NCI-H2227 (cell line): ENCODE results near the gene KHDC4.
"Not testable (repeated sequence)": the region's sequence is repeated elsewhere in the genome, so short reads cannot be mapped to it uniquely, and the experiment has no call there.

ENCODE experiments used
- DNase-seq: peaks from one replicate; lab custom pipeline; 2025; ENCODE audit not compliant: unreplicated experiment; lab: John Stamatoyannopoulos, UW

KHDC4 gene

DNA sequence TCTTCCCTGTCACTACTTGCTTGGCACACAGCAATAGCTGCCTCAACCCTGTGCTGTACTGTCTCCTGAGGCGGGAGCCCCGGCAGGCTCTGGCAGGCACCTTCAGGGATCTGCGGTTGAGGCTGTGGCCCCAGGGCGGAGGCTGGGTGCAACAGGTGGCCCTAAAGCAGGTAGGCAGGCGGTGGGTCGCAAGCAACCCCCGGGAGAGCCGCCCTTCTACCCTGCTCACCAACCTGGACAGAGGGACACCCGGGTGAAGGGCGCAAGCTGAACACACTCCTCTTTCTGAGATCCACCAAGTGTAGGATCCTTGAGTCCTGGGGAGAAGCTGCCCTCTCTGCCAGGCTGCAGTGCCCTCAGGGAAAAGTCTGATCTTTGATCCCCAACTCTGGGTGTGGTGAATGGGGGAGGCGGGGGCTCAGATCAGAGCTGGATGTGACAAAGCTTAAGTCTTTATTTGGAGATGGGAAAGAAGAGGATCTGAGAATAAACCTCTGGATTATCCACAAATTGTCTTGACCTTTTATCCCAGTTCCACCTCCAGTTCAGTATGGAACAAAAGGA lies 8.4 kb upstream of the KHDC4 start:
- no peak for DNase-seq

DNA sequence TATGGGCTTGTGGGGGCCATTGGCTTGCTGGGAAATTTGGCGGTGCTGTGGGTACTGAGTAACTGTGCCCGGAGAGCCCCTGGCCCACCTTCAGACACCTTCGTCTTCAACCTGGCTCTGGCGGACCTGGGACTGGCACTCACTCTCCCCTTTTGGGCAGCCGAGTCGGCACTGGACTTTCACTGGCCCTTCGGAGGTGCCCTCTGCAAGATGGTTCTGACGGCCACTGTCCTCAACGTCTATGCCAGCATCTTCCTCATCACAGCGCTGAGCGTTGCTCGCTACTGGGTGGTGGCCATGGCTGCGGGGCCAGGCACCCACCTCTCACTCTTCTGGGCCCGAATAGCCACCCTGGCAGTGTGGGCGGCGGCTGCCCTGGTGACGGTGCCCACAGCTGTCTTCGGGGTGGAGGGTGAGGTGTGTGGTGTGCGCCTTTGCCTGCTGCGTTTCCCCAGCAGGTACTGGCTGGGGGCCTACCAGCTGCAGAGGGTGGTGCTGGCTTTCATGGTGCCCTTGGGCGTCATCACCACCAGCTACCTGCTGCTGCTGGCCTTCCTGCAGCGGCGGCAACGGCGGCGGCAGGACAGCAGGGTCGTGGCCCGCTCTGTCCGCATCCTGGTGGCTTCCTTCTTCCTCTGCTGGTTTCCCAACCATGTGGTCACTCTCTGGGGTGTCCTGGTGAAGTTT lies 7.8 kb upstream of the KHDC4 start:
- DNase-seq: no peak

DNA sequence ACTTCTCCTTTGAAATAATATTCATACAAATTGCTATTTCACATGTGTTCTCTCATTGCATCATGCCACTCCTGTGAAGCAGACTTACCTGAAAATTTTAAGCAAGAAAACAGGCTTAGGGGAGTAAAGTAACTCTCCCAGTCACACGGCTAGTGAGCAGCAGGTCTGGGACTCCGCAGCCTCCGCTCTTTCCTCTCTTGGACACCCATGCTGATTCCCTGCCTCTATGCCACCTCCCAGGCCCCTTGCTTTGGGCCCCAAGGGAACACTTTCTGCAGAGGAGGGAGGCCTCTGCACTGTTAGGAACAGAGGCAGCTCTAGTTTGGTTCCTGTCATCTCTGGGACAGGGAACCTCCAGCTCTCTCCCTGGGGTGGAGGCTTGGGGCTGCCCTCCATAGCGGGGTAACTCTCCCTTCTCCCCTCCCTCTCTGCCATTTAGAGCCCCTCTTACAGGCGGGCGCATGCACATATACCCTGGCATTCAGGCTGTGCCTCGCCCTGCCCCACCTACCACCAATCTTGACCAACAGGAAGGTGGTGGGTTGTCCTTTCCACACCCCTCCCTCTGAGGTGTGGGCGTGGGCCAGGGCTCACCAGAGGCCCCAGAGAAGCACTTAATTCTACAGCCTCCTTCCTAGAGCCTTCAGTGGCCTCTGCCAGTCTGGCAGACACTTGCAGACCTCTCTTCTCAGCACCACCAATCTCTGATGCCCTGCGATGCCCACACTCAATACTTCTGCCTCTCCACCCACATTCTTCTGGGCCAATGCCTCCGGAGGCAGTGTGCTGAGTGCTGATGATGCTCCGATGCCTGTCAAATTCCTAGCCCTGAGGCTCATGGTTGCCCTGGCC lies 7.0 kb upstream of the KHDC4 start, which contains the start of gene RXFP4:
Gene RXFP4 (plus strand): TSS at position 646 of the 852 bp plus-strand sequence. CDS start 72 bp downstream, at position 718.
- DNase-seq: peak; percentile 23

DNA sequence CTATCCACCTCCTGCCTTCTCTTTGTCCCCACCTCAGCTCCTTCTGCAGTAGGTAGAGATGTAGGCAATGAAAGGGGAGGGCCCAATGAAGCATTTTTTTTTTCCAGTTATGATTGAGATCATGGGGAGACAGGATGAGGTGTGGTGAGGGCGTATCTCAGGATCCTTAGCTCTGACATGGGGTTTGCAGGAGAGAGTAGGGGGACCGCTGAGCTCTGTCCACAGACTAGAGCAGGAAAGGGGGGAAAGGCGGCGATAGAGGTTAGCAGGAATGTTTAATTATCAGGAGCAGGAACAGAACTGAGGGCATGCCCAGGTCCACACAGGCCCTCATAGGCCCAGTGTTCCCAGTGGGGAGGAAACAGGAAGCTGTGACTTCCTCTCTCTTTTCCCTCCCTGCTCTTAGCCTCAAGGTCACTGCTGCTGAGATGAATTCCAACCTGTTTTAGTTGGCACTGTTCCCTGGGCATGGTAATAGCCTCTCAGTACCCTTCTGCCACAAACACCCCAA lies 6.3 kb upstream of the KHDC4 start:
- no peak for DNase-seq

DNA sequence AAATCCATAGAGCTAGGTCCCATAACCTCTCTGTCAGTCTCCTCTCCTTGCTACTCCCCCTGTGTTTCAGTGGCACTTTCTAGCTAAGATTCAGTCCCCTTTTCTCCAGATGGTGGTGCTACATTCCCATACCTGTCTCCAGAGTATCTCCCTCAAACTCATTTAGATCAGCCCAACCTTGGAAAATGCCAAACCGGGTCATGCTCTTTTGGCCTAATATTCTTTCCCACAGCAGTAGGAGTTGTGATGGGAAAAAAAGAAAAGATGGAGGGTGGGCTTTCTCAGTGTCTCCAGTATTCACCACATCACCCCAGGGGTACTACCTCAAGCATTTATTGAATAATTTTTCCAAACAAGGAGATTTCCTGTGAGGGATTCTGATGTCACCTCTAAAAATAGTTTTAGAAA lies 4.0 kb upstream of the KHDC4 start:
- DNase-seq: peak; percentile 67

DNA sequence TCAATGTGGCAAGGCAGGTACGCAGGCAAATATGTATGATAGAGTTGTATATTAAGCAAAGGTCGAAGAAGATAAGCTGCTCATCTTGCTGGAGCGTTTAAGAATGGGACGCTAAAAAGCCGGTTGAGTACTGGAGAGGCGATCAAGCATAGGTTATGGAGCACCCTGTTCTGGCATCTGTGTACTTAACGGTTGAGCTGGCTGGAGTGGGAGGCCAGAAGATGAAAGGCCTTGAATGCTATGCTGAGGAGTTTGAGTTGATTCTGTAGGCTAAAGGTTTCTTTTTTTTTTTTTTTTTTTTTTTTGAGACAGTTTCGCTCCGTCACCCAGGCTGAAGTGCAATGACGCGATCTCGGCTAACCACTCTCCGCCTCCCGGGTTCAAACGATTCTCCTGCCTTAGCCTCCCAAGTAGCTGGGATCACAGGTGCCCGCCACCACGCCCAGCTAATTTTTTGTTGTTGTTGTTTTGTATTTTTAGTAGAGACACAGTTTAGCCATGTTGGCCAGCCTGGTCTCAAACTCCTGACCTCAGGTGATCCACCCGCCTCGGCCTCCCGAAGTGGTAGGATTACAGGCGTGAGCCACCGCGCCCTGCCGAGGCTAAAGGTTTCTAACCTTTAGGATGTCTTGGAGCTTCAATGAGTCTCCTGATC lies 850 bp upstream of the KHDC4 start:
- DNase-seq: peak; percentile 58

DNA sequence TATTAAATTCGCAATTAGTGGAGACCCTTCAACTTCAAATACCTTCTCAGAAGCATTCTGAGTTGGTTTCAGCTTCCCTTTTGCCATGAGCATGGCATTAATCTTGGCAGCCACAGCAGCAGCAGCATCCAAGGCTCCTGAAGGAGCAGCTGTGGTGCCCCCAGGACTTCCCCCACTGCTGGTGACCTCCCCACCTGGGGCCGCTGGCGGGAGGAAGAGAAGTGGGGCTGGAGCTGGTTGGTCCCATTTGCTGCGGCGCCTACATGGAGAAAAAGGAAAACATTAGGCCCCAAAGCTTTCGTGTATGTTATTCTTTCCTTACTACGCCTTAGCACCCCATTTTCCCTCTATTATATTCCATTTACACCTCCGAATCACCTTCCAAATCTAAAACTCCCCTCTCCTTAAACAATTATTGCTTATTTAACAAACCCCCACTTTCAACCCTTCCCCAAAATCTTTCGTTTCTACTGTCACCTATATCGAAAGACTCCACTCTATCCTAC lies 569 bp downstream of the KHDC4 start:
- DNase-seq: peak; percentile 33

DNA sequence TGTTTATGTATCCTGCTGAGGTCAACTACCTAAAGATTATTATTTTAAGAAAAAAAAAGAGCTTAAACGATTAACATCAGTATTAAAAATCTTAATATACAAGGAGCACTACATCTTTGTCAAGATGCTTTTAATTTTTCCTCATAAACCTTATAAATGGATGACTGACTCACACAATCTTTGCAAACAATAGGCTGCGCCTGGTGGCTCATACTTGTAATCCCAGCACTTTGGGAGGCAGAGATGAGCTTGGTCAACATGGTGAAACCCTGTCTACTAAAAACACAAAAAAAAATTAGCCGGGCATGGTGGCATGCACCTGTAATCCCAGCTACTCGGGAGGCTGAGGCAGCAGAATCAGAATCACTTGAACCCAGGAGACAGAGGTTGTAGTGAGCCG lies 1.7 kb downstream of the KHDC4 start:
- DNase-seq: no peak

DNA sequence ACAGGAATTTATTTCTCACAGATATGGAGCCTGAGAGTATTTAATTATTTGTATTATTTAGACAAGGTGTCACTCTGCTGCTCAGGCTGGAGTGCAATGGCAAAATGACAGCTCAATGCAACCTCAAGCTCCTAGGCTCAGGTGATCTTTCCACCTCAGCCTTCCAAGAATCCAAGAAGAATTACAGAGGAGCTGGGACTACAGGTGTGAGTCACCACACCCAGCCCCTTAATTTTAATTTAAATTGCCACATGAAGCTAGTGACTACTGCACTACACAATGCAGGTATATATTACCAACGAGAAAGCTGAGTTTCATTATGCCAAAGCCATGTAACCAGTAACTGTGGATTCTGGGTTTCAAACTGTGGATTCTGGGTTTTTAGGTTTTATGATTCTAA lies 2.1 kb downstream of the KHDC4 start:
- DNase-seq: no peak

DNA sequence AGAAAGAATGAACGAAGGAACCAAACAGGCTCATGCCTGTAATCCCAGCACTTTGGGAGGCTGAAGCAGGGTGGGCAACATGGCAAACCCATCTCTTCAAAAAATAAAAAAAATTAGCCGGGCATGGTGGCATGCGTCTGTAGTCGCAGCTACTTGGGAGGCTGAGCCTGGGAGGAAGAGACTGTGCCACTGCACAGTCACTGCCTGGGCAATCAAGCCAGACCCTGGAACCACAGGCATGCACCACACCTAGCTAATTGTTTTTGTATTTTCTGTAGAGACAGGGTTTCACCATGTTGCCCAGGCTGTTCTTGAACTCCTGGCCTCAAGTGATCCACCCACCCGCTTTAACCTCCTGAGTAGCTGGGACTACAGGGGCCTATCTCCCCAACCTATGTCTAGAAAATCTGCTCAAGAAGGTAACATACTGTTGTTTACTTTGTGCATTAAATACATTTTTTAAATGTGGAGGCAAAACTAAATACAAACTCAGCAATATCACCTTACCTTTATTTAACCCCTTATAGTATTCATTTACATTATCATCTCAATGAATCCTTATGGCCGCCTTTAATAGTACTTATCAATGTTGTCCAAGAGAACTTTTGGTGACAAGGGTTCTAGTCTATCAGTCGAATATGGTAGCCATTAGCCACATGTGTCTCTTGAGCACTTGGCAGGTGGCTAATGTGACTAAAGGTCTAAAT lies 2.7 kb downstream of the KHDC4 start:
- no peak for DNase-seq

DNA sequence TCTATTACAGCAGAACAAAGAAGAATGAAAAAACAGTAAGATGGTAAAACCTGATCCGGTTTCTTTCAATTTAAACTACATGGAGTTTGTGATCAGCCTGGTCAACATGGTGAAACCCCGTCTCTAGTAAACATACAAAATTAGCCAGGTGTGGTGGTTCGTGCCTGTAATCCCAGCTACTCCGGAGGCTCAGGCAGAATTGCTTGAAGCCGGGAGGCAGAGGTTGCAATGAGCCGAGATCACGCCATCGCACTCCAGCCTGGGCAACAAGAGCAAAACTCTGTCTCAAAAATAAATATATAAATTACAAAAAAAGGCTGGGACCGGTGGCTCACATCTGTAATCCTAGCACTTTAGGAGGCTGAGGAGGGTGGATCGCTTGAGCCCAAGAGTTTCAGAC lies 3.5 kb downstream of the KHDC4 start:
- DNase-seq: not testable (repeated sequence)

DNA sequence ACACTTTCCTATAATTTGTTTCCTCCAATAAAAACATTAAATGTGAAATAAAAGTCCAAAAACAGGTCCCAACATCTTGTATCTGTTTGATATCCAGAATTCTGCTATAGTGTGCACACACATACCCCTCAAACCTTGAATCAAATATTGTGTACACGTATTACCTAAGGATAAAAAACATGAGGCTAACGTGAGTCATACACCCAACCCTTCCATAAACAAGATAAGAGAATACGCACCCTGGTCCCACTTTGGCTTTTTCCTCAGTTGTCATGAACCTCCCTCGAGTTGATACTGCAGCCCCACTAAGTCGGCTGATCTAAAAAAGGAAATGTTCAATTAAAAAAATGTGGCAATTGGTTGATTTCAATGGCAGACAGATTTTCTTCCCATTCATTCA lies 5.2 kb downstream of the KHDC4 start:
- DNase-seq: no peak

DNA sequence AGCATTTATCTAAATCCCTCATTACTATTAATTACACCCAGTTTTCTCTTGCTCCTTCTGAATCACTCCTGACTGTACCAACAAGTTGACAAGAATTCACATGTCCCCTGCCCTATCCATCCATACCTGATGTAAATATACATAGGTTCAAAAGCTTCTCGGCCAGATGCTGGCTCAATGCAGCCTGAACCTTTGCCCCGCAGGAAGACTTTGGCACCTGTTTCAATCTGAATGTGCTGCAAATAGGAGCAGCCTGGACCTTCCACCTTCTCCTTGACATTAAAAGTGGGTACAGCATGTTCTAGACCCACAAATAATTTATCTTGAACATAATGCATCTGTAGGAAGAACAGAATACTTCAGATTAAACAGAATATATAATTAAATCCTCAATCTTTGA lies 8.7 kb downstream of the KHDC4 start:
- DNase-seq: no peak

DNA sequence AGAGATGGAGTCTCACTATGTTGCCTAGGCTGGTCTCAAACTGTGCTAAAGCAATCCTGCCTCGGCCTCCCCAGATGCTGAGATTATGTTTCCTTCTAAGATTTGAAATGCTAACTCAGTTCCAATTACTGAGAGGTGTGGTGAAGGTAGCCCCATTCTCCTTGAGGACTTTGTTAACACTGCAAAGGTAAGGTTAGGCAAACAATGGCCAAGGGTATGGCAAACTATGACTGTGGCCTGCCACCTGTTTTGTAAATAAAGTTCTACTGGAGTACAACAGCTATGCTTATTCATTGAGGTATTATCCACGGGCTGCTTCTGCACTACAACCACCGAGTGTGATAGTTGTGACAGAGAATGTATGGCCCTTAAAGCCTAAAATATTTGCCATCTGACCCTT lies 13.5 kb downstream of the KHDC4 start:
- no peak for DNase-seq

DNA sequence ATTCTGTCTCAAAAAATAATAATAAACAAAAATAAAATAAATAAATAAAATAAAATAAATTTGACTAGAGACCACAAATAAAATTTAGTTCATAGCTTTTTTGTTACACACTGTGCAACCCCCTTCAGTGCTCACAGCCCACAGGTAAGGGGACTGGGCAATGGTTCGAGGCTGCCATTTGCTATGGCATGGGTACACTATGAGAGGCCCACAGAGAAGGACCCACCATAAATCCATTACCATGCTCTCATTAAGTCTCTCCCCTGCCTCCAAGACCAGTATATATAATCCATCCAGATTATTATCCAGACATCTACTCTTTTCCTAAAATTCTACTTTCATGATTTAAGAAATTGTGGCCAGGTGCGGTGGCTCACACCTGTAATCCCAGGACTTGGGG lies 14.4 kb downstream of the KHDC4 start:
- no peak for DNase-seq

DNA sequence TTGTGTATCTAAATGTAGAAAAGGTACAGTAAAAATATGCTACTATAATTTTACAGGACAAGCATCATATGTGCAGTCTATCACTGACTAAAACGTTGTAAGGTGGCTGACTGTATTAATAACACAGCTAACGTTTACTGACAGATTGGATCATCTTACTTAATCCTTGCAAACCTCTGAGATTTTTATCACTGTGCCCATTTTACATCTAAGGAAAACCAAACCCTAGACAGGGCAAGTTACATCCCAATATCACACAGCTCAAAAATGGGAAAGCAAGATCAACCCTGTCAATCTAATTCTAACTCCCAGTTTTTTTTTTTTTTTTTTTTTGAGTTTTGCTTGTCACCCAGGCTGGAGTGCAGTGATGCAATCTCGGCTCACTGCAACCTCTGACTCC lies 15.6 kb downstream of the KHDC4 start:
- no peak for DNase-seq

DNA sequence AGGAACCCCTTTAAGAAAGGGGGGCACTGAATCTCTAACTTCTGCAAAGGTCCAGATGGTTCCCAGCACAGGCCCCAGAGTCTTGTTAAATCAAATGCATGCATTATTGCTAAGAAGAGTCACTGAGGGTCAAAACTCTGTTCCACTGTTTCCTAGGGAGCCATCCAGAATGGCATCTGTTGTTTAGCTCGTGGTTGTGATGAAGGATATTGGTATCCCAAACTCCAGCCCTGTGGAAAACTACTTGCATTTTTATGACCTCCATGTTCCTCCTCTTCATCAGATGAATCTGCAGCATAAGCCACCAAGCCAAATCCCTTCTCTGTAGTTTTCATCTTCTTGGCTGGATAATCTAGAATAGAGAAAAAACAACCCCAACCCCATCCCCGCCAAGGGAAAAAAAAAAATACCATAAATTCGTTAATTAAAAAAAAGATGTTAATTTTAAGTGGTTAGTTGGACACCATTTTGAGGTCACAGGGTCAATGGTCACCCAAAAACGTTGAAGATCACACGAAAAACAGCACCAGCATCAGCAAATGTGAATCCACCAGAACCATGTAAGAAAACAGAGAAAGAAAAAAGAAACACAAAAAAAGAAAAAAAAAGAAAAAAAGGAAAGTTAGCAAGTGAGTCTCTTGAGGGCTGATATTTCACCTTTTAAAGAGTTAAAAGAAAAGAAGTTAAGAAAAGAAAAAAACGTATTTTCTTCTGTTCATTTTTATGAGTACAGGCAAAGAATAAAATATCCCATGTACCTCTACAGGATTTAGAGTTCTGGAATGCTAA lies 20.1 kb downstream of the KHDC4 start:
- no peak for DNase-seq

DNA sequence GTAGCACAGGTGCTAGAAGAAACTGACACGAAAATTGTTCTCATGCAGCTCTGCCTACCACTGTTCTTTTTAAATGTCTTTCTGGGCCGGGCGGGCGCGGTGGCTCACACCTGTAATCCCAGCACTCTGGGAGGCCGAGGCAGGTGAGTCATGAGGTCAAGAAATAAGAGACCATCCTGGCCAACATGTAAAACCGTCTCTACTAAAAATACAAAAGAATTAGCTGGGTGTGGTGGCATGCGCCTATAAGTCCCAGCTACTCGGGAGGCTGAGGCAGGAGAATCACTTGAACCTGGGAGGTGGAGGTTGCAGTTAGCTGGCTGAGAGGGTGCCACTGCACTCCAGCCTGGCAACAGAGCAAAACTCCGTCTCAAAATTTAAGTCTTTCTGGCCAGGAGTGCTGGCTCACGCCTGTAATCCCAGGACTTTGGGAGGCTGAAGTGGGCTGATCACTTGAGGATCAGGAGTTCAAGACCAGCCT lies 22.1 kb downstream of the KHDC4 start:
- no peak for DNase-seq

DNA sequence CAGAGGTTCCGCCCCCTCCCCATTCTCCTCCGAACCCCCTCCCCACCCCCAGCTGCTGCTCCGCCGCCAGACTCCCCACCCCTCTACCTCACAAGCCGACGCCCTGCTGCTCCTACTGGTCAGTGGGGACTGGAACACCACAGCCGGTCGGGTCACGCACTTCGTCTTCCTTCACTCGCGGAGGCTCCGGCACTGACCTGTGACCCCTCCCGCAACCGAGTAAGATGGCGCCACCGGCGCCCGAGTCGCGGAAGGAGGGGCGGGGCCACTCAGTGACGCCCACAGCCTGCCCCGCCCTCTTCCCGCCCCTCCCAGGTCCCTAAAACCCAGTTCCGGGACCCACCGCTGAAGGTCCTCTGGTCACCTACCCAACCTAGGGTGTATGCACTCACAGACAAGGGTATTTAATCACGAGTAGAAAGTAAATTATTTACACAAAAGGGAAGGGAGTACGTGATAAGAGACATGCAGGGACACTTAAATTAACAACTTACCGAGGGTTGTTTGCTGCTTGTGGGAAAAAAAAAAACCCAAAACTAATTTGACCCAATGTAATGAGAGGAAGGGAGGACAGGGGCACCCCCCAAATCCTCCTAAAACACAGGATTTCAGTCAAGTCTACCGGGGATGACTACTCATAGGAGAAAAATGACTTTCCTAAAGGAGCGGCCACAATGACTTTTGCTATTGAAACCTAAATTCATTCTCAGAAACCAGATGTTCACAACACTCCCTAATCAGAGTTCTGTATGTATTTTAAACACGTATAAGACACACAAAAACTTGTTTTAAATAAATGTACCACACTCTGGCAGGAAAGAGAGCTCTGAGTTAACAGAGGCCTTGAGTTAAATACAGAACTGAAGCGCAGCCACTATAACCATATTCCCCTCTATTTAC lies 22.8 kb downstream of the KHDC4 start, which contains the start of gene RIT1:
Gene RIT1 (minus strand): TSS at position 194 of the 900 bp plus-strand sequence. CDS start 588 bp downstream, outside the sequence.
- peak; percentile 85 for DNase-seq
